Fibroblast of pulmonary artery (primary cell): Measurements from ENCODE around the gene CEP170.

Experiments used
- DNase-seq: peaks from one replicate; pipeline ENCODE4 v3.0.0-alpha.2; 2010; ENCODE audit warnings: low read depth
- H3K4me3 ChIP-seq: replicated peaks from 2 replicates; pipeline ENCODE4 v1.5.1; 2011; ENCODE audit warnings: low read depth, mild to moderate bottlenecking, control low read depth, low read length, moderate library complexity
- TF ChIP-seq, protein P1 (sequence below): IDR thresholded peaks from 2 replicates; pipeline ENCODE4 v1.5.1; 2011; ENCODE audit warnings: mild to moderate bottlenecking, control low read depth, low read length, inconsistent platforms; ENCODE audit errors: missing control alignments

The CEP170 gene

DNA sequence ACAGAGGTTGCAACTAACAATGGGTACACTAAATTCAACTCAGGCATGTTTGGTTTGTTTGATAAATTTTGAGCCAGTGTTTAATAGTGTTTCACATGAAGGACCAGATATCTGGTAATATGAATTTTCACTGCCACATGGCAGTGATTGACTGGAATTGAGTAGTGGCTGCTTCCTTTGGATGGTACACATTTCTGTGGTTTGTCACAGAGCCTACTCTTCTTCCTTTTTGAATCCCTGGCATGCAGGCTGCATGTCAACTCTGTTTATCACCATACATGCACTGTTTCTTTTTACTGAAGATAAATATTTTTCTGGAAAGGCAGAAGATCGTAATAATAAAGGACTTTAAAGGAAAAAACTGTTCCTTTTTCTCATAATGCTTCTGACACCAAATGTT, 36.2 kb upstream of the CEP170 start:
- TF ChIP-seq, protein P1, sequence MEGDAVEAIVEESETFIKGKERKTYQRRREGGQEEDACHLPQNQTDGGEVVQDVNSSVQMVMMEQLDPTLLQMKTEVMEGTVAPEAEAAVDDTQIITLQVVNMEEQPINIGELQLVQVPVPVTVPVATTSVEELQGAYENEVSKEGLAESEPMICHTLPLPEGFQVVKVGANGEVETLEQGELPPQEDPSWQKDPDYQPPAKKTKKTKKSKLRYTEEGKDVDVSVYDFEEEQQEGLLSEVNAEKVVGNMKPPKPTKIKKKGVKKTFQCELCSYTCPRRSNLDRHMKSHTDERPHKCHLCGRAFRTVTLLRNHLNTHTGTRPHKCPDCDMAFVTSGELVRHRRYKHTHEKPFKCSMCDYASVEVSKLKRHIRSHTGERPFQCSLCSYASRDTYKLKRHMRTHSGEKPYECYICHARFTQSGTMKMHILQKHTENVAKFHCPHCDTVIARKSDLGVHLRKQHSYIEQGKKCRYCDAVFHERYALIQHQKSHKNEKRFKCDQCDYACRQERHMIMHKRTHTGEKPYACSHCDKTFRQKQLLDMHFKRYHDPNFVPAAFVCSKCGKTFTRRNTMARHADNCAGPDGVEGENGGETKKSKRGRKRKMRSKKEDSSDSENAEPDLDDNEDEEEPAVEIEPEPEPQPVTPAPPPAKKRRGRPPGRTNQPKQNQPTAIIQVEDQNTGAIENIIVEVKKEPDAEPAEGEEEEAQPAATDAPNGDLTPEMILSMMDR = no peak
- DNase-seq = no peak

DNA sequence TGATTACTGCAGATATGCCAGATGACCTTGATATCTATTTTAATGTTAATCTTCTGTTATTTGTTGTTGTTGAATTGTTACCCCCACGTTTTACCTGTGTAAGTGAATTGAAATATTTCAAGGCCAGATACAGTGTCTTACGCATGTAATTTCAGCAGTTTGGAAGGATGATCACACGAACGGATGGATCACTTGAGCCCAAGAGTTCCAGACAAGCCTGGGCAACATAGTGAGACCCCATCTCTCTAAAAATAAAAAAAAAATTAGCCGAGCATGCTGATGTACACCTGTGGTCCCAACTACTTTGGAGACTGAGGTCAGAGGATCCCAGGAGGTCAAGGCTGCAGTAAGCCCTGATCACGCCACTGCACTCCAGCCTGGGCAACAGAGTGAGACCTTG, 33.0 kb upstream of the CEP170 start:
- no peak for DNase-seq
- TF ChIP-seq, protein P1 = no peak

More for the DNA sequence above, 36.2 kb upstream of the CEP170 start:
- H3K4me3 ChIP-seq = no peak overlapping the region

DNA sequence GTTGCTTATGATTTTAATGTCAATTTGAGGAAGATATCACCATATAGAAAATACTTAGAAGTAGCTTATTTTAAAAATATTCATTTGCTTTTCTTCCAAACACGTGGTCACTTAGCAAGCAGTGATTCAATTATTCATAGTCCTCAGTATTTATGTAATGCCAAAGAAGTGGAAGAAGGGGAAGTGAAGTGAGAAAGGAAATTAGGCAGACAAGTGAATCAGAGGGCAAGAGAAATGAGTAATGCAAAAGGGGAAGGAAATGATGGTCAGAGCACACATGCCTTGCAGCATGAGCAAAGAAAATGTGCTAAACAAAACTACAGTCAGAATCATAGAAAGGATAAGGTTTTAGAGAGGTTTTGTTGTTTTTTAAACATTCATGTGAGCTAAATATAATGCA, 32.6 kb upstream of the CEP170 start:
- TF ChIP-seq, protein P1 = no peak
- DNase-seq = peak; percentile 88
- no peak overlapping the region for H3K4me3 ChIP-seq

More for the DNA sequence above, 33.0 kb upstream of the CEP170 start:
- H3K4me3 ChIP-seq = no peak overlapping the region

- DNase-seq = peak; percentile 21
- H3K4me3 ChIP-seq = no peak overlapping the region
- TF ChIP-seq, protein P1 = no peak
Observed at GRCh38 chr1:243287123-243287460, 32.0 kb upstream of the CEP170 start.

- no peak overlapping the region for H3K4me3 ChIP-seq
- TF ChIP-seq, protein P1 = no peak
- DNase-seq = peak; percentile 26
Observed at GRCh38 chr1:243286409-243287122, 31.5 kb upstream of the CEP170 start.

DNA sequence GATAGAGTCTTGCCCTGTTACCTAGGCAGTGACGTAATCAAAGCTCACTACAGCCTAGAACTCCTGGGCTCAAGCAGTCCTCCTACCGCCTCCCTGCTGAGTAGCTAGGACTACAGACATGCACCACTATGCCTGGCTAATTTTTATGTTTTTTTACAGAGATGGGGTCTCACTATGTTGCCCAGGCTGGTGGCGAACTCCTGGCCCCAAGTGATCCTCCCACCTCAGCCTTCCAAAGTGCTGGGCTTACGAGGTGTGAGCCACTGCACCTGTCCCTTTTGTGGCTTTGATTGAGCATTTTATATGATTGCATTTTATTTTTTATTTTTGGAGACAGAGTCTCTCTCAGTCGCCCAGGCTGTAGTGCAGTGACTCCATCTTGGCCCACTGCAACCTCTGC, 26.6 kb upstream of the CEP170 start:
- TF ChIP-seq, protein P1 = no peak
- H3K4me3 ChIP-seq = no peak overlapping the region
- no peak for DNase-seq

- DNase-seq = no peak
- H3K4me3 ChIP-seq = no peak overlapping the region
- TF ChIP-seq, protein P1 = no peak
Observed at GRCh38 chr1:243280571-243281129, 25.6 kb upstream of the CEP170 start.
